Thoracic aorta (tissue), 2 donors: ENCODE measurements around the gene MIPEP. TPM values are rescaled to one million over a fixed set of nuclear protein-coding genes. Genes with fewer than 3 reads are reported as not detected.

Experiments used
- ATAC-seq: fragments of 150-250 bp; one replicate; pipeline ENCODE4 v1.8.0; 2017; ENCODE audit warnings: low read depth; ENCODE audit not compliant: insufficient number of reproducible peaks, low FRiP score
- DNase-seq: peaks from one replicate; pipeline ENCODE4 v3.0.0-alpha.2; 2020; ENCODE audit warnings: low spot score
- H3K27ac ChIP-seq, 2 donors: fragments of 200-600 bp; sonication (generic); 1 replicate in 1 of 2; 2 replicates in 1 of 2; pipeline ENCODE4 v1.5.1; 2016; ENCODE audit warnings: mild to moderate bottlenecking in 2 of 2, moderate library complexity in 2 of 2
- H3K27me3 ChIP-seq: fragments of 200-600 bp; sonication (generic); replicated peaks from 2 replicates; pipeline ENCODE4 v1.6.0; 2016; ENCODE audit warnings: mild to moderate bottlenecking; ENCODE audit not compliant: insufficient read depth
- H3K36me3 ChIP-seq: fragments of 200-600 bp; sonication (generic); one replicate; pipeline ENCODE4 v1.5.1; 2016
- H3K4me1 ChIP-seq, 2 donors: fragments of 200-600 bp; sonication (generic); 1 replicate in 1 of 2; 2 replicates in 1 of 2; pipeline versions ENCODE4 v1.5.1 to v1.6.0; 2016; ENCODE audit warnings: low read depth in 2 of 2, mild to moderate bottlenecking in 1 of 2; ENCODE audit not compliant: control insufficient read depth in 1 of 2
- H3K4me3 ChIP-seq: fragments of 200-600 bp; sonication (generic); 2 replicates; pipeline ENCODE4 v1.5.1; 2016; ENCODE audit warnings: mild to moderate bottlenecking
- H3K9me3 ChIP-seq: fragments of 200-600 bp; sonication (generic); 2 replicates; pipeline ENCODE4 v1.5.1; 2016
- CTCF ChIP-seq: fragments of 200-600 bp; sonication (generic); IDR thresholded peaks from one replicate; pipeline ENCODE4 v1.5.1; 2019; ENCODE audit warnings: antibody characterized with exemption
- total RNA-seq, 2 donors: library from RNA; depleted of rRNA; stranded (reverse); fragments of >200 nt; gene quantifications; one replicate each; pipeline versions ENCODE4 v1.1.0 to v1.2.3, GENCODE V29; 2016

MIPEP gene
- total RNA-seq, 2 donors from 2014 or later = 11.6 to 12.0 TPM

DNA sequence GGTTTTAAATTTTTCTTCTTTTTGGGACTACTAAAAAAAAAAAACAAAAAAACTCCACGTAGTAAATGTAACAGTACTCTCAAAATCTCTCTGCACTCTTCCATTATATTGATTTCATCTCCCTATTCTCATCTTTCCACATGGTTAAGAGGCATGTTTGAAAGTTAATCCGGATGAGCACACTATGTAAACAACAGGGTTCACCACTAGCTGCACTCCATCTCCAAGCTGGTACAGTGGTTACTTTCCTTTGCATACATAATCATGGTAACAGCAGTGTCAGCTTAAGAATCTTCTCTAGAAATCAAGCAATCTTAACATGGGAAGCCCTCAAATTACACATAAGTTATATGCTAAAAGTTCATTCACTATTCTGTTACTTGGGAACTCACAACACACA, 92.6 kb downstream of the MIPEP start:
- ATAC-seq (no peak), DNase-seq (no peak)
- no peaks in the 10 kb centered on the region for H3K36me3 ChIP-seq
- H3K9me3 ChIP-seq = no peaks in the 10 kb centered on the region
- H3K27me3 ChIP-seq = no peaks in the 10 kb centered on the region
- H3K4me3 ChIP-seq = no peak overlapping the region
- peaks cover 9 to 34% of the 10 kb centered on the region in 2 donors for H3K4me1 ChIP-seq
- no peak overlapping the region for H3K27ac ChIP-seq
- no peak for TF ChIP-seq CTCF

GRCh38 chr13:23794267-23795161, 94.7 kb downstream of the MIPEP start:
- Histone ChIP-seq H3K27ac (peak overlapping the region; percentile 45 to 62), H3K9me3 (no peaks in the 10 kb centered on the region), H3K36me3 (no peaks in the 10 kb centered on the region), H3K4me3 (peak overlapping the region; percentile 26), H3K4me1 (peaks cover 9 to 23% of the 10 kb centered on the region in 2 donors), H3K27me3 (no peaks in the 10 kb centered on the region)
- ATAC-seq (peak; percentile 67), DNase-seq (no peak)
- TF ChIP-seq CTCF = no peak

GRCh38 chr13:23793711-23794110, 95.5 kb downstream of the MIPEP start:
- Histone ChIP-seq H3K27ac (peak overlapping the region; percentile 45 to 62), H3K4me1 (peaks cover 9 to 21% of the 10 kb centered on the region in 2 donors), H3K36me3 (no peaks in the 10 kb centered on the region), H3K4me3 (no peak overlapping the region), H3K27me3 (no peaks in the 10 kb centered on the region), H3K9me3 (no peaks in the 10 kb centered on the region)
- ATAC-seq (no peak), DNase-seq (no peak)
- no peak for TF ChIP-seq CTCF

- no peak for TF ChIP-seq CTCF
- H3K4me3 ChIP-seq = no peak overlapping the region
- peaks cover 9 to 21% of the 10 kb centered on the region in 2 donors for H3K4me1 ChIP-seq
- no peaks in the 10 kb centered on the region for H3K9me3 ChIP-seq
- DNase-seq (no peak), ATAC-seq (no peak)
- no peak overlapping the region for H3K27ac ChIP-seq
- no peaks in the 10 kb centered on the region for H3K27me3 ChIP-seq
- no peaks in the 10 kb centered on the region for H3K36me3 ChIP-seq
Measured at GRCh38 chr13:23792680-23793079, 96.5 kb downstream of the MIPEP start.

GRCh38 chr13:23790577-23791170, 98.5 kb downstream of the MIPEP start:
- Histone ChIP-seq H3K4me1 (peaks cover 9 to 21% of the 10 kb centered on the region in 2 donors), H3K36me3 (no peaks in the 10 kb centered on the region), H3K4me3 (no peak overlapping the region), H3K9me3 (no peaks in the 10 kb centered on the region), H3K27me3 (no peaks in the 10 kb centered on the region), H3K27ac (no peak overlapping the region)
- ATAC-seq (no peak), DNase-seq (no peak)
- TF ChIP-seq CTCF = no peak
